Caco-2 (cell line): ENCODE data around the gene HSPA4L. TPM values are rescaled to one million over a fixed set of nuclear protein-coding genes. Genes with fewer than 3 reads are reported as not detected.

Experiments
- BruUV-seq: library from RNA; stranded (reverse); fragments of 400-500 nt; replicated peaks from 2 replicates; lab custom pipeline; 2021; lab: Mats Ljungman, UMichigan
- CTCF ChIA-PET: fragments of 300-600 bp; sonication (Branson Sonifier 250); formaldehyde crosslinking; loops from one replicate; lab custom pipeline; 2022; ENCODE audit warnings: antibody characterized with exemption; lab: Charles Lee
- POLR2A ChIA-PET: fragments of 300-600 bp; sonication (Branson Sonifier 250); formaldehyde crosslinking; loops from one replicate; lab custom pipeline; 2022; ENCODE audit warnings: antibody characterized with exemption; lab: Charles Lee
- DNase-seq, 2 experiments: peaks; one replicate each; pipeline versions ENCODE4 v3.0.0 to v3.0.0-alpha.2; 2020 to 2022
- H3K27me3 ChIP-seq: replicated peaks from 2 replicates; pipeline ENCODE4 v1.6.0; 2011; ENCODE audit warnings: low read length; ENCODE audit not compliant: control insufficient read depth, insufficient read depth
- H3K36me3 ChIP-seq: 2 replicates; pipeline ENCODE4 v1.5.1; 2011; ENCODE audit warnings: low read length; ENCODE audit not compliant: control insufficient read depth, insufficient read depth
- H3K4me1 ChIP-seq: fragments of 250-450 bp; sonication (Bioruptor Pico); 2 replicates; pipeline ENCODE4 v1.5.1; 2020; ENCODE audit warnings: mild to moderate bottlenecking
- H3K4me3 ChIP-seq: 2 replicates; pipeline ENCODE4 v1.5.1; 2011; ENCODE audit warnings: low read depth, mild to moderate bottlenecking, control low read depth, low read length
- H3K9me3 ChIP-seq: fragments of 250-450 bp; sonication (Bioruptor Pico); 2 replicates; pipeline ENCODE4 v1.5.1; 2020; ENCODE audit warnings: mild to moderate bottlenecking, moderate library complexity
- H3K27ac Mint-ChIP-seq: one replicate; pipeline ENCODE4 v1.8.0; 2022; ENCODE audit warnings: mixed read lengths; ENCODE audit not compliant: unreplicated experiment
- H3K27me3 Mint-ChIP-seq: one replicate; pipeline ENCODE4 v1.8.0; 2022; ENCODE audit warnings: mixed read lengths; ENCODE audit not compliant: insufficient read depth, unreplicated experiment
- H3K36me3 Mint-ChIP-seq: one replicate; pipeline ENCODE4 v1.8.0; 2022; ENCODE audit warnings: mild to moderate bottlenecking, mixed read lengths; ENCODE audit not compliant: insufficient read depth, unreplicated experiment
- H3K4me1 Mint-ChIP-seq: one replicate; pipeline ENCODE4 v1.8.0; 2022; ENCODE audit warnings: low read depth, mixed read lengths; ENCODE audit not compliant: unreplicated experiment
- H3K4me3 Mint-ChIP-seq: one replicate; pipeline ENCODE4 v1.8.0; 2022; ENCODE audit warnings: mild to moderate bottlenecking, moderate library complexity, mixed read lengths; ENCODE audit not compliant: unreplicated experiment
- H3K9me3 Mint-ChIP-seq: one replicate; pipeline ENCODE4 v1.8.0; 2022; ENCODE audit warnings: mixed read lengths; ENCODE audit not compliant: unreplicated experiment
- intact Hi-C: fragments of 100-400 bp; cut with micrococcal nuclease; formaldehyde crosslinking; loops from one replicate; pipeline ENCODE4 v1.10.0; 2022; ENCODE audit not compliant: unreplicated experiment
- total RNA-seq: library from RNA; stranded (reverse); gene quantifications from 2 replicates; pipeline ENCODE4 v1.2.3, GENCODE V29; 2022
- TF ChIP-seq, protein P1 (sequence below), 2 experiments: fragments of 200-600 bp in 1 of 2; IDR thresholded peaks; 1 replicate in 1 of 2; 2 replicates in 1 of 2; pipeline versions ENCODE4 v1.5.1 to v1.8.0; 2011 to 2022; ENCODE audit warnings: antibody characterized with exemption in 1 of 2, control low read depth in 1 of 2, inconsistent platforms in 1 of 2, low read depth in 1 of 2, low read length in 1 of 2, mild to moderate bottlenecking in 1 of 2, moderate library complexity in 1 of 2; ENCODE audit not compliant: insufficient read depth in 1 of 2, severe bottlenecking in 1 of 2, unreplicated experiment in 1 of 2

The HSPA4L gene
- total RNA-seq, 1 experiment from 2014 or later: 3.6 TPM

GRCh38 chr4:127810551-127810950, 28.4 kb downstream of the HSPA4L start:
- DNase-seq: no peak
- no TSS peak for BruUV-seq
- CTCF ChIA-PET: no interaction called here
- Histone ChIP-seq H3K36me3 (no peaks in the 10 kb centered on the region), H3K4me3 (no peak overlapping the region), H3K9me3 (no peaks in the 10 kb centered on the region), H3K4me1 (no peaks in the 10 kb centered on the region), H3K27me3 (no peaks in the 10 kb centered on the region)
- Mint-ChIP-seq H3K27me3 (no peaks in the 10 kb centered on the region), H3K9me3 (no peaks in the 10 kb centered on the region), H3K4me1 (no peaks in the 10 kb centered on the region), H3K36me3 (no peaks in the 10 kb centered on the region), H3K4me3 (no peak overlapping the region), H3K27ac (no peak overlapping the region)
- intact Hi-C loops: no loop called here
- POLR2A ChIA-PET: no interaction called here
- TF ChIP-seq, protein P1, sequence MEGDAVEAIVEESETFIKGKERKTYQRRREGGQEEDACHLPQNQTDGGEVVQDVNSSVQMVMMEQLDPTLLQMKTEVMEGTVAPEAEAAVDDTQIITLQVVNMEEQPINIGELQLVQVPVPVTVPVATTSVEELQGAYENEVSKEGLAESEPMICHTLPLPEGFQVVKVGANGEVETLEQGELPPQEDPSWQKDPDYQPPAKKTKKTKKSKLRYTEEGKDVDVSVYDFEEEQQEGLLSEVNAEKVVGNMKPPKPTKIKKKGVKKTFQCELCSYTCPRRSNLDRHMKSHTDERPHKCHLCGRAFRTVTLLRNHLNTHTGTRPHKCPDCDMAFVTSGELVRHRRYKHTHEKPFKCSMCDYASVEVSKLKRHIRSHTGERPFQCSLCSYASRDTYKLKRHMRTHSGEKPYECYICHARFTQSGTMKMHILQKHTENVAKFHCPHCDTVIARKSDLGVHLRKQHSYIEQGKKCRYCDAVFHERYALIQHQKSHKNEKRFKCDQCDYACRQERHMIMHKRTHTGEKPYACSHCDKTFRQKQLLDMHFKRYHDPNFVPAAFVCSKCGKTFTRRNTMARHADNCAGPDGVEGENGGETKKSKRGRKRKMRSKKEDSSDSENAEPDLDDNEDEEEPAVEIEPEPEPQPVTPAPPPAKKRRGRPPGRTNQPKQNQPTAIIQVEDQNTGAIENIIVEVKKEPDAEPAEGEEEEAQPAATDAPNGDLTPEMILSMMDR (IDR thresholded peaks at IDR 0.05; ENCODE audit: insufficient read depth in 1 of 2, low read depth in 1 of 2, low read length in 1 of 2, severe bottlenecking in 1 of 2, unreplicated experiment in 1 of 2): no peak

DNA sequence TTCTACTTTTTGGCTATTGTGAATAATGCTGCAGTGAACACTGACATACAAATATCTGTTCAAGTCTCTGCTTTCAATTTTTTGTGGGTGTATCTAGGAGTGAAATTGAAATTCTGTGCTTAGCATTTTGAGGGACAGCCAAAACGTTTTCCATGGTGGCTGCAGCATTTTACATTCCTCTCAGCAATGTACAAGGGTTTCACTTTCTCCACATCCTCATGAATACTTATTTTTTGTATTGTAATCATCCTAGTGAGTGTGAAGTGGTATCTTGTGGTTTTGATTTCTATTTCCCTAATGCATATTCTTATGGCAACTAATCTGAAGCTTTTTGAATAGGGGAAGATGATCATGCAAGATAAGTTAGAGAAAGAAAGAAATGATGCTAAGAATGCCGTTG, 40.3 kb downstream of the HSPA4L start:
- Mint-ChIP-seq H3K4me3 (no peak overlapping the region), H3K9me3 (no peaks in the 10 kb centered on the region), H3K27ac (no peak overlapping the region), H3K36me3 (no peaks in the 10 kb centered on the region), H3K4me1 (no peaks in the 10 kb centered on the region), H3K27me3 (no peaks in the 10 kb centered on the region)
- TF ChIP-seq, protein P1 (IDR thresholded peaks at IDR 0.05; ENCODE audit: insufficient read depth in 1 of 2, low read depth in 1 of 2, low read length in 1 of 2, severe bottlenecking in 1 of 2, unreplicated experiment in 1 of 2): no peak
- no peak for DNase-seq
- H3K9me3 ChIP-seq: no peaks in the 10 kb centered on the region
- H3K4me1 ChIP-seq: no peaks in the 10 kb centered on the region
- ChIA-PET POLR2A (no interaction called here), CTCF (no interaction called here)
- no peak overlapping the region for H3K4me3 ChIP-seq
- no peaks in the 10 kb centered on the region for H3K27me3 ChIP-seq
- no peaks in the 10 kb centered on the region for H3K36me3 ChIP-seq
- intact Hi-C loops: no loop called here
- no TSS peak for BruUV-seq

GRCh38 chr4:127828121-127828520, 46.0 kb downstream of the HSPA4L start:
- no peak overlapping the region for H3K4me3 Mint-ChIP-seq
- H3K4me1 ChIP-seq: no peaks in the 10 kb centered on the region
- no peaks in the 10 kb centered on the region for H3K36me3 ChIP-seq
- intact Hi-C loops: no loop called here
- H3K27me3 Mint-ChIP-seq: no peaks in the 10 kb centered on the region
- TF ChIP-seq, protein P1 (IDR thresholded peaks at IDR 0.05; ENCODE audit: insufficient read depth in 1 of 2, low read depth in 1 of 2, low read length in 1 of 2, severe bottlenecking in 1 of 2, unreplicated experiment in 1 of 2): no peak
- H3K27me3 ChIP-seq: no peaks in the 10 kb centered on the region
- H3K4me3 ChIP-seq: no peak overlapping the region
- BruUV-seq: no TSS peak
- ChIA-PET POLR2A (no interaction called here), CTCF (no interaction called here)
- peaks cover 6% of the 10 kb centered on the region for H3K36me3 Mint-ChIP-seq
- H3K9me3 ChIP-seq: no peaks in the 10 kb centered on the region
- H3K27ac Mint-ChIP-seq: no peak overlapping the region
- H3K4me1 Mint-ChIP-seq: no peaks in the 10 kb centered on the region
- no peaks in the 10 kb centered on the region for H3K9me3 Mint-ChIP-seq
- no peak for DNase-seq
